Heart right ventricle (tissue), 16 donors: ENCODE data around the gene TNS3. TPM values are rescaled to one million over a fixed set of nuclear protein-coding genes. Genes with fewer than 3 reads are reported as not detected.
A peak's percentile ranks its signal among the peaks of the same experiment; 100 is the strongest.

Source experiments
- ATAC-seq, 8 donors: fragments of 200-7000 bp; cut with Tn5 transposase; one replicate each; pipeline ENCODE4 v1.9.1; 2020; ENCODE audit warnings: mild to moderate bottlenecking in 8 of 8, moderate library complexity in 8 of 8, moderate number of reproducible peaks in 1 of 8
- DNase-seq, 2 donors: peaks; one replicate each; pipeline ENCODE4 v3.0.0-alpha.2; 2020
- H3K27ac ChIP-seq, 10 donors: fragments of 200-600 bp; sonication (generic) in 2 of 10; one replicate each; pipeline versions ENCODE4 v1.5.0 to v1.8.0; 2020 to 2022; ENCODE audit warnings: mild to moderate bottlenecking in 3 of 10
- H3K27me3 ChIP-seq, 7 donors: fragments of 200-600 bp; one replicate each; pipeline ENCODE4 v1.8.0; 2021 to 2022; ENCODE audit warnings: mild to moderate bottlenecking in 2 of 7
- H3K36me3 ChIP-seq, 9 donors: fragments of 200-600 bp; sonication (generic) in 1 of 9; one replicate each; pipeline versions ENCODE4 v1.5.0 to v1.8.0; 2020 to 2022; ENCODE audit warnings: mild to moderate bottlenecking in 2 of 9
- H3K4me1 ChIP-seq, 9 donors: fragments of 200-600 bp; sonication (generic) in 1 of 9; one replicate each; pipeline versions ENCODE4 v1.5.0 to v1.8.0; 2020 to 2022; ENCODE audit warnings: mild to moderate bottlenecking in 4 of 9
- H3K4me3 ChIP-seq, 10 donors: fragments of 200-600 bp; sonication (generic) in 2 of 10; one replicate each; pipeline versions ENCODE4 v1.5.0 to v1.8.0; 2020 to 2022; ENCODE audit warnings: mild to moderate bottlenecking in 7 of 10, moderate library complexity in 2 of 10
- H3K9me3 ChIP-seq, 11 donors: fragments of 200-600 bp in 10 of 11; sonication (generic) in 2 of 11; one replicate each; pipeline versions ENCODE4 v1.5.0 to v1.8.0; 2013 to 2022; ENCODE audit warnings: mild to moderate bottlenecking in 2 of 11, control low read depth in 1 of 11, moderate library complexity in 1 of 11
- WGBS, 2 donors: extraction: QIAGEN DNeasy Blood & Tissue Kit; methylation state at CpG; one replicate each; pipeline ENCODE4 v1.1.7; 2013; ENCODE audit warnings: inconsistent platforms in 1 of 2; 5-methylcytosine and 5-hydroxymethylcytosine counted together
- intact Hi-C, 10 donors: fragments of 100-400 bp; cut with DNase I; formaldehyde crosslinking; loops; one replicate each; pipeline versions ENCODE4 v1.11.1 to v1.14.2; 2022
- polyA plus RNA-seq, 2 donors: library from polyadenylated mRNA; stranded (reverse); fragments of 200-250 nt; gene quantifications; one replicate each; pipeline ENCODE4 v1.2.3, GENCODE V29; 2013
- total RNA-seq, 10 donors: library from RNA; stranded (reverse); fragmentation: NEBNext Ultra II Directional in 3 of 10; extraction: Animal tissue kit (Norgen Biotek cat#: 25700) in 3 of 10; gene quantifications; one replicate each; pipeline versions ENCODE4 v1.2.1 to v1.2.4, GENCODE V29; 2021 to 2023
- TF ChIP-seq, protein P1 (sequence below), 9 donors: fragments of 200-600 bp; sonication (generic) in 2 of 9; IDR thresholded peaks; one replicate each; pipeline versions ENCODE4 v1.5.0 to v1.8.0; 2021 to 2022; ENCODE audit warnings: antibody characterized with exemption in 9 of 9, mild to moderate bottlenecking in 5 of 9, moderate library complexity in 1 of 9
- donor health status: Arrhythmogenic right ventricular cardiomyopathy.
- donor health status: ischemic (EF 13 %, LVEDD 7.1; RV severe dilation, severe dysfunction).
- donor health status: healthy with polysubstance abuse.
- donor health status: DM: no; HTN: yes; CAD: no.
- donor health status: DM: no; HTN: no; CAD: no.
- donor health status: ischemic (EF 25% LVEDD 6.9; RV normal size, moderate dysfunction).
- donor health status: ischemic (EF 25% LVEDD 5.7; RV mildly dilated, moderate dysfunction).
- donor health status: healthy.
- donor health status: DM: yes; HTN: yes; CAD: no.
- donor health status: Ischemic cardiomyopathy.
- donor health status: ischemic (EF 35%, LVEDD 5.7; RV mildly dilated, moderate dysfunction).
- donor health status: nonischemic (EF 11% LVEDD 7.7; RV severe dilation, severe dysfunction).
- donor health status: DM: yes; HTN: yes; CAD: no.
- donor health status: PGD.
- donor health status: ischemic (EF 29% LVEDD 5.4; RV normal size, mild dysfunction).
- donor health status: nonischemic (EF 23%, LVEDD 6.1; RV moderate dilation, normal function).

The TNS3 gene
- total and polyA plus RNA-seq, 12 donors: 6.7 to 74.2 (median 34.0) TPM

DNA sequence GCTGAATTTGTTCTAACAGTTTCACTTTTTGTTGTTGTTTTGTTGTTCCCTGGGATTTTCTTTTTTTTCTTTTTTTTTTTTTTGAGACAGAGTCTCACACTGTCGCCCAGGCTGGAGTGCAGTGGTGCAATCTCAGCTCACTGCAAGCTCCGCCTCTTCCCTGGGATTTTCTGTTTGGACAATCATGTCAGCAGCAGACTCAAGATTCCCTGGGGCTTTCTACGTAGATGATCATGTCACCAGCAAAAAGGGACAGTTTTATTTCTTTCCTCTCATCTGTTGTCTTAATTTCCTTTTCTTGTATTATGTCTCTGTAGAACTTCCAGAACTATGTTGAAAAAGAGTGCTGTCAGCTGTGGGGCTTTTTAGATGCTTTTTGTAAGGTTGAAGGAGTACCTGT, 241.4 kb downstream of the TNS3 start:
- H3K4me1 ChIP-seq: peaks cover 0 to 33% (median 17%) of the 10 kb centered on the region in 9 donors
- 78 to 83% methylated on average over 3 of the region's 3 CpGs for WGBS, 2 donors
- ATAC-seq: no peak
- TF ChIP-seq, protein P1, sequence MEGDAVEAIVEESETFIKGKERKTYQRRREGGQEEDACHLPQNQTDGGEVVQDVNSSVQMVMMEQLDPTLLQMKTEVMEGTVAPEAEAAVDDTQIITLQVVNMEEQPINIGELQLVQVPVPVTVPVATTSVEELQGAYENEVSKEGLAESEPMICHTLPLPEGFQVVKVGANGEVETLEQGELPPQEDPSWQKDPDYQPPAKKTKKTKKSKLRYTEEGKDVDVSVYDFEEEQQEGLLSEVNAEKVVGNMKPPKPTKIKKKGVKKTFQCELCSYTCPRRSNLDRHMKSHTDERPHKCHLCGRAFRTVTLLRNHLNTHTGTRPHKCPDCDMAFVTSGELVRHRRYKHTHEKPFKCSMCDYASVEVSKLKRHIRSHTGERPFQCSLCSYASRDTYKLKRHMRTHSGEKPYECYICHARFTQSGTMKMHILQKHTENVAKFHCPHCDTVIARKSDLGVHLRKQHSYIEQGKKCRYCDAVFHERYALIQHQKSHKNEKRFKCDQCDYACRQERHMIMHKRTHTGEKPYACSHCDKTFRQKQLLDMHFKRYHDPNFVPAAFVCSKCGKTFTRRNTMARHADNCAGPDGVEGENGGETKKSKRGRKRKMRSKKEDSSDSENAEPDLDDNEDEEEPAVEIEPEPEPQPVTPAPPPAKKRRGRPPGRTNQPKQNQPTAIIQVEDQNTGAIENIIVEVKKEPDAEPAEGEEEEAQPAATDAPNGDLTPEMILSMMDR (IDR thresholded peaks at IDR 0.05): no peak
- DNase-seq: peak in 1 of 2 donors; percentile 44
- peaks cover 0 to 79% (median 9%) of the 10 kb centered on the region in 9 donors for H3K36me3 ChIP-seq
- H3K4me3 ChIP-seq: no peak overlapping the region
- H3K27ac ChIP-seq: peak overlapping the region in 2 of 10 donors; percentile 8 to 26
- no peaks in the 10 kb centered on the region for H3K27me3 ChIP-seq
- intact Hi-C loops: no loop called here
- H3K9me3 ChIP-seq: peaks cover 0 to 5% (median 0%) of the 10 kb centered on the region in 11 donors

DNA sequence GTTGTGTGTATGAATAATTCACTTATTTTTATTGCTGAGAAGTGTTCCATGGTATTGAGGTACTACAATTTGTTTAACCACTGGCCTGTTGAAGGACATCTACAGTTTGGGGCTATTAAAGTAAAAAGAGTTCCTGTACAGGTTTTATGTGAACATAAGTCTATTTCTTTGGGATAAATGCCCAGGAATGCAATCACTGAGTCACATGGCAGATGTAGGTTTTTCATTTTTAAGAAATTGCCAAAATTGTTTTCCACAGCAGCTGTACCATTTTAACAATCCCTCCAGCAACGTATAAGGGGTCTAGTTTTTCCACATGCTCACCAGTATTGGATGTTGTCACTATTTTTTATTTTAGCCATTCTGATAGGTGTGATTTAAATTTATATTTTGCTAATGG, 243.9 kb downstream of the TNS3 start:
- DNase-seq: no peak
- Histone ChIP-seq H3K9me3 (peaks cover 0 to 5% (median 0%) of the 10 kb centered on the region in 11 donors), H3K27me3 (no peaks in the 10 kb centered on the region), H3K36me3 (peaks cover 0 to 73% (median 0%) of the 10 kb centered on the region in 9 donors), H3K27ac (peak overlapping the region in 1 of 10 donors; percentile 82), H3K4me3 (no peak overlapping the region), H3K4me1 (peaks cover 0 to 52% (median 25%) of the 10 kb centered on the region in 9 donors)
- TF ChIP-seq, protein P1 (IDR thresholded peaks at IDR 0.05): no peak
- ATAC-seq: no peak
- WGBS, 2 donors: 85 to 90% methylated on average over 1 of the region's 1 CpG
- intact Hi-C loops: loop anchor here in 3 of 10 donors (5.0 to 10.0 kb wide), 5 partner anchors 51 to 71 kb away; no protein-coding TSS in a partner anchor

DNA sequence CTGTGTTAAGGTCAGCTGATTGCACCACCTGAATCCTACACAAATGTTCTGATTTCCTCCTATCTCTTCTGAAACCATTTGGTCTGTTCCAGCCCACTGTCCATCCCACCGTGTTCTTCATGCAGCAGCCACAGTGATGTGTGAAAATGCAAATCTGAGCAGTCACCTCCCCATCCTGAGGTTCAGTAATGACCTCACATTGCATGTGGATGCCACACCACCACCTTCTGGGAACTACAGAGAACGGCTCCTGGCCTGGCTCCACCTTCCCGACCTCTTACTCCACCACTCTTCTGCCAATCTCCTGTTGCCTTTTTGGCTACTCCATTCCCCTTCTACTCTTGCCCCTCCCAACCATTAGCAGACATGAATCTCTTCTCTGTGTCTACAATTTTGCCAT, 244.4 kb downstream of the TNS3 start:
- DNase-seq (peak; percentile 38 to 42), ATAC-seq (peak in 7 of 8 donors; percentile 56 to 75 (median 67))
- H3K36me3 ChIP-seq: peaks cover 0 to 69% (median 0%) of the 10 kb centered on the region in 9 donors
- no peaks in the 10 kb centered on the region for H3K27me3 ChIP-seq
- peaks cover 0 to 5% (median 0%) of the 10 kb centered on the region in 11 donors for H3K9me3 ChIP-seq
- WGBS, 2 donors: 51 to 53% methylated on average over 3 of the region's 3 CpGs
- peak overlapping the region in 5 of 10 donors; percentile 70 to 82 (median 77) for H3K27ac ChIP-seq
- no peak overlapping the region for H3K4me3 ChIP-seq
- TF ChIP-seq, protein P1 (IDR thresholded peaks at IDR 0.05): peak in 6 of 9 donors; percentile 9 to 48 (median 40)
- H3K4me1 ChIP-seq: peaks cover 0 to 52% (median 30%) of the 10 kb centered on the region in 9 donors
- intact Hi-C loops: loop anchor here in 3 of 10 donors (5.0 to 10.0 kb wide), 5 partner anchors 50 to 70 kb away; no protein-coding TSS in a partner anchor

DNA sequence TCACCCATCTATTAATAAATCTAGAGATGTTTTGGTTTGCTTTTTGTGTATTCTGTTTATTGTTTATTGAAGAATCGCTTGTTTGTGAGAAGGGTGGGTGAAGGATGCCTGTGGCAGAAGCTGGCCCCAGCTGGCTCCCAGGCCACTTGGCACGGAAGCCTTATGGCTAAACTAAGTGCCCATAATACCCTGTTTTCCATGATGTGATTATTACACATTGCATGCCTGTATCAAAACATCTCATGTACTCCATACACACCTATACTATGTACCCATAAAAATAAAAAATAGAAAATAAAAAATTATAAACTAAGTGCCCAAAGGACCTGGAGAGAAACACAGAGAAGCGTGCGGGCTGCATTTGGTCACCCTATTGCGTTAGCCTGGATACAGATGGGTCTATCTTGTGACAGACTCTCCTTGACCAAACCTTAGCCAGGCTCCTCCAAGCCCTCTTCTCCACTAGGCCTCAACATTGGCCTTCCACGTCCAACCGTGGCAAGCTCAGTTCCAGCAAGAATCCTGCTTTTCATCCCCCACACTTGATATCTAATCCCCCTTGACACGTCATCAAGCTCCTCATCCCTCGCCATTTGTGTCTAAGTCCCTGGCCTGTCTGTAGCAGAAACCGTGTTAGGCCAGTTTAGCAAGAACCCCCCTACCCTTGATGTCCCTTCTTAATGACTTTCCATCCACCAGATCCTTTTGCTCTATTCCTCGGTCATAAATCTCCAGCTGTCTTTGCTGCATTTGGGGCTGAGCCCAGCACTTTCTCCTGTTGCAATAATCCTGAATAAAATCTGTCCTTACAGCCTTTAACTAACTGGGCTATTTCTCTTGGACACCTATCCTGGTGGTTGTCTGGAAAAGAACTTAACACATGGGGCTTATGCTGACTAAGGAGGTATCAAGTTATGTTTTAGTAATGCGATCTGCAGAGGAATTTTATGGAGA, 245.2 kb downstream of the TNS3 start:
- DNase-seq: no peak
- intact Hi-C loops: loop anchor here in 3 of 10 donors (5.0 to 10.0 kb wide), 5 partner anchors 49 to 69 kb away; no protein-coding TSS in a partner anchor
- Histone ChIP-seq H3K27me3 (no peaks in the 10 kb centered on the region), H3K4me3 (no peak overlapping the region), H3K4me1 (peaks cover 2 to 56% (median 36%) of the 10 kb centered on the region in 9 donors), H3K36me3 (peaks cover 0 to 67% (median 0%) of the 10 kb centered on the region in 9 donors), H3K9me3 (peaks cover 0 to 5% (median 0%) of the 10 kb centered on the region in 11 donors), H3K27ac (peak overlapping the region in 8 of 10 donors; percentile 47 to 82 (median 72))
- TF ChIP-seq, protein P1 (IDR thresholded peaks at IDR 0.05): no peak
- 69 to 78% methylated on average over 12 of the region's 12 CpGs for WGBS, 2 donors
- peak; percentile 5 to 55 (median 34) for ATAC-seq
